Trophoblast cell (in vitro differentiated cells and primary cell): ENCODE results near the gene SPATA2.

ENCODE experiments used
- DNase-seq, 2 donors: peaks; one replicate each; pipeline ENCODE4 v3.0.0-alpha.2; 2016
- H2AFZ ChIP-seq: 2 replicates; pipeline ENCODE4 v1.6.1; 2013; ENCODE audit warnings: low read length, moderate library complexity, mild to moderate bottlenecking; ENCODE audit not compliant: insufficient read depth, poor library complexity
- H2AK5ac ChIP-seq: 2 replicates; pipeline ENCODE4 v1.6.1; 2013; ENCODE audit warnings: mild to moderate bottlenecking, low read length
- H2BK120ac ChIP-seq: 2 replicates; pipeline ENCODE4 v1.6.1; 2013; ENCODE audit warnings: low read length, mild to moderate bottlenecking, moderate library complexity; ENCODE audit not compliant: insufficient read depth, poor library complexity
- H2BK12ac ChIP-seq: 2 replicates; pipeline ENCODE4 v1.6.1; 2013; ENCODE audit warnings: mild to moderate bottlenecking, low read length, moderate library complexity
- H2BK5ac ChIP-seq: 2 replicates; pipeline ENCODE4 v1.6.1; 2013; ENCODE audit warnings: low read length, low read depth, moderate library complexity, mild to moderate bottlenecking; ENCODE audit not compliant: poor library complexity
- H3K14ac ChIP-seq: 2 replicates; pipeline ENCODE4 v1.6.1; 2013; ENCODE audit warnings: mild to moderate bottlenecking, low read length
- H3K18ac ChIP-seq: 2 replicates; pipeline ENCODE4 v1.6.1; 2013; ENCODE audit warnings: mild to moderate bottlenecking, low read length
- H3K23ac ChIP-seq: 2 replicates; pipeline ENCODE4 v1.6.1; 2013; ENCODE audit warnings: low read length
- H3K27ac ChIP-seq: 2 replicates; pipeline ENCODE4 v1.5.1; 2013; ENCODE audit warnings: low read depth, mild to moderate bottlenecking, inconsistent platforms, low read length, moderate library complexity
- H3K27me3 ChIP-seq: 2 replicates; pipeline ENCODE4 v1.6.1; 2013; ENCODE audit warnings: inconsistent platforms, mild to moderate bottlenecking, low read length, moderate library complexity; ENCODE audit not compliant: insufficient read depth
- H3K36me3 ChIP-seq, 2 experiments: 1 replicate in 1 of 2; 2 replicates in 1 of 2; pipeline ENCODE4 v1.6.1; 2013; ENCODE audit warnings: low read length in 2 of 2, mild to moderate bottlenecking in 2 of 2, moderate library complexity in 1 of 2; ENCODE audit not compliant: insufficient read depth in 2 of 2, control insufficient read depth in 1 of 2
- H3K4ac ChIP-seq: 2 replicates; pipeline ENCODE4 v1.6.1; 2013; ENCODE audit warnings: low read depth, mild to moderate bottlenecking, low read length, moderate library complexity
- H3K4me1 ChIP-seq, 2 experiments: 1 replicate in 1 of 2; 2 replicates in 1 of 2; pipeline ENCODE4 v1.6.1; 2013; ENCODE audit warnings: low read length in 2 of 2, mild to moderate bottlenecking in 2 of 2, moderate library complexity in 1 of 2; ENCODE audit not compliant: insufficient read depth in 2 of 2, control insufficient read depth in 1 of 2
- H3K4me2 ChIP-seq: 2 replicates; pipeline ENCODE4 v1.6.1; 2013; ENCODE audit warnings: inconsistent platforms, mild to moderate bottlenecking, low read length, moderate library complexity
- H3K4me3 ChIP-seq: 2 replicates; pipeline ENCODE4 v1.5.1; 2013; ENCODE audit warnings: mild to moderate bottlenecking, low read depth, low read length, inconsistent platforms
- H3K79me1 ChIP-seq: one replicate; pipeline ENCODE4 v1.6.1; 2013; ENCODE audit warnings: low read length
- H3K79me2 ChIP-seq: 2 replicates; pipeline ENCODE4 v1.6.1; 2013; ENCODE audit warnings: low read length, mild to moderate bottlenecking; ENCODE audit not compliant: control insufficient read depth, insufficient read depth, poor library complexity
- H3K9ac ChIP-seq: 2 replicates; pipeline ENCODE4 v1.6.1; 2013; ENCODE audit warnings: mild to moderate bottlenecking, low read length
- H3K9me3 ChIP-seq: 2 replicates; pipeline ENCODE4 v1.6.1; 2013; ENCODE audit warnings: low read depth, mild to moderate bottlenecking, control low read depth, inconsistent platforms, low read length; ENCODE audit not compliant: insufficient read depth
- H4K12ac ChIP-seq: 2 replicates; pipeline ENCODE4 v1.6.1; 2013; ENCODE audit warnings: low read depth, mild to moderate bottlenecking, low read length, moderate library complexity
- H4K8ac ChIP-seq: 2 replicates; pipeline ENCODE4 v1.6.1; 2013; ENCODE audit warnings: low read depth, mild to moderate bottlenecking, low read length, moderate library complexity
- H4K91ac ChIP-seq: one replicate; pipeline ENCODE4 v1.6.1; 2013; ENCODE audit warnings: low read depth, mild to moderate bottlenecking, low read length, moderate library complexity
- WGBS: extraction: QIAGEN DNeasy Blood & Tissue Kit; methylation state at CpG from one replicate; pipeline ENCODE4 v1.1.7; 2013; ENCODE audit warnings: missing lambda C conversion rate; ENCODE audit not compliant: insufficient read length, insufficient coverage; ENCODE audit errors: extremely low coverage; 5-methylcytosine and 5-hydroxymethylcytosine counted together

Gene SPATA2

GRCh38 chr20:49904440-49905214, 10.7 kb downstream of the SPATA2 start:
- DNase-seq, result no peak
- Histone ChIP-seq H3K9ac (no peak overlapping the region), H3K36me3 (peaks cover 41 to 43% of the 10 kb centered on the region in 2 experiments), H3K4me2 (no peak overlapping the region), H3K79me2 (no peaks in the 10 kb centered on the region), H2BK12ac (no peak overlapping the region), H3K27ac (no peak overlapping the region), H3K18ac (no peak overlapping the region), H3K4ac (no peak overlapping the region), H4K91ac (no peak overlapping the region), H3K23ac (no peak overlapping the region), H4K8ac (no peak overlapping the region), H2AK5ac (no peak overlapping the region), H3K14ac (no peak overlapping the region), H3K4me1 (peaks cover 0 to 6% of the 10 kb centered on the region in 2 experiments), H3K9me3 (no peaks in the 10 kb centered on the region), H3K4me3 (no peak overlapping the region), H2BK5ac (no peak overlapping the region), H3K27me3 (no peaks in the 10 kb centered on the region), H2AFZ (no peak overlapping the region), H4K12ac (no peak overlapping the region), H2BK120ac (no peak overlapping the region), H3K79me1 (no peaks in the 10 kb centered on the region)
- WGBS, result no CpG with 5 or more reads among the region's 17 CpGs

DNA sequence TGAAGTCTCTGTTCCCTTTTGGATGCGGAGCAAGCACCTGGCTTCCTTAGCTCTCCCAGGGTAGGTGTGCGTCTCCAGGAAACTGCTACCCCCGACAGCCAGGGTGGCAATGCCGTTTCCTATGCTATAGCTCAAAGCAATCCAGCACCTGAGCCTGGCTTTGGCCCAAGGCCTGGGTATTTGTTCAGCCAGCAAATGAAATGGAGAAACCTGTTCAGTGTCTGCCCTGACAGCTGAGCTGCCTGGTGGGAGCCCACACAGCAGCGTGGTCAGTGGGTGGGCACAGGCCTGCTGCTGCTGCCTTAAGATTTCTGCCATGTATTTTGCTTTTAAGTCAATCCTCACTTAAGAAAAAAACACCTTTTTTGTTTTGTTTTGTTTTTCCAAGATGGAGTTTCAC, 13.7 kb downstream of the SPATA2 start:
- WGBS, result no CpG with 5 or more reads among the region's 5 CpGs
- no peak for DNase-seq

GRCh38 chr20:49899541-49900383, 15.6 kb downstream of the SPATA2 start:
- no peak overlapping the region for H2BK120ac ChIP-seq
- no peak for DNase-seq
- H4K12ac ChIP-seq, result no peak overlapping the region
- no peak overlapping the region for H3K27ac ChIP-seq
- no peak overlapping the region for H3K9ac ChIP-seq
- no peaks in the 10 kb centered on the region for H3K79me1 ChIP-seq
- H3K27me3 ChIP-seq, result no peaks in the 10 kb centered on the region
- H2BK5ac ChIP-seq, result no peak overlapping the region
- peaks cover 4 to 8% of the 10 kb centered on the region in 2 experiments for H3K36me3 ChIP-seq
- no peak overlapping the region for H3K4me2 ChIP-seq
- H3K14ac ChIP-seq, result no peak overlapping the region
- H2BK12ac ChIP-seq, result no peak overlapping the region
- H3K4ac ChIP-seq, result no peak overlapping the region
- H2AFZ ChIP-seq, result no peak overlapping the region
- H3K9me3 ChIP-seq, result no peaks in the 10 kb centered on the region
- H3K4me1 ChIP-seq, result peaks cover 0 to 6% of the 10 kb centered on the region in 2 experiments
- H3K79me2 ChIP-seq, result no peaks in the 10 kb centered on the region
- no peak overlapping the region for H3K18ac ChIP-seq
- no peak overlapping the region for H4K91ac ChIP-seq
- no peak overlapping the region for H3K23ac ChIP-seq
- H2AK5ac ChIP-seq, result no peak overlapping the region
- no CpG with 5 or more reads among the region's 10 CpGs for WGBS
- H3K4me3 ChIP-seq, result no peak overlapping the region
- H4K8ac ChIP-seq, result no peak overlapping the region

More for the DNA sequence above, 13.7 kb downstream of the SPATA2 start:
- Histone ChIP-seq H3K18ac (no peak overlapping the region), H3K14ac (no peak overlapping the region), H3K36me3 (peaks cover 21 to 26% of the 10 kb centered on the region in 2 experiments), H3K23ac (no peak overlapping the region), H3K4me2 (no peak overlapping the region), H3K9ac (no peak overlapping the region), H3K9me3 (no peaks in the 10 kb centered on the region), H3K27ac (no peak overlapping the region), H3K4ac (no peak overlapping the region), H2AFZ (no peak overlapping the region), H2BK5ac (no peak overlapping the region), H3K4me1 (peaks cover 0 to 6% of the 10 kb centered on the region in 2 experiments), H4K91ac (no peak overlapping the region), H4K12ac (no peak overlapping the region), H3K79me1 (no peaks in the 10 kb centered on the region), H4K8ac (no peak overlapping the region), H3K4me3 (no peak overlapping the region), H2BK120ac (no peak overlapping the region), H3K27me3 (no peaks in the 10 kb centered on the region), H2BK12ac (no peak overlapping the region), H3K79me2 (no peaks in the 10 kb centered on the region), H2AK5ac (no peak overlapping the region)

DNA sequence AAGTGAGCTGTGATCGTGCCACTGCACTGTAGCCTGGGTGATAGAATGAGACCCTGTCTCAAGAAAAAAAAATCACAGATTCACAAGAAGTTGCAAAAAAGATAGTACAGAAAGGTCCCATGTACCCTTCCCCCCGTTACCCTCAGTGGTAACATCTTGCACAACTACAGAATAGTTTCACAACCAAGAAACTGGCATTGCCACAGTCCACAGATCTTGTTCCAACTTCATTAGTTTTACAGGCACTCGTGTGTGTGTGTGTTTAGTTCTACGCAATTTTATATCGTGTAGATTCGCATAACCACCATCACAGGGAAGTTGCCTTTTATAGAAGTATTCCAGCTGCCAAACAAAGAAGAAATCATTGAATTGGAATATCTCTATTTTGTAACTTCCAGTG, 19.1 kb downstream of the SPATA2 start:
- no peak overlapping the region for H3K23ac ChIP-seq
- H3K14ac ChIP-seq, result no peak overlapping the region
- no peak overlapping the region for H2BK120ac ChIP-seq
- H3K18ac ChIP-seq, result no peak overlapping the region
- H4K91ac ChIP-seq, result no peak overlapping the region
- no peaks in the 10 kb centered on the region for H3K27me3 ChIP-seq
- H3K4me3 ChIP-seq, result no peak overlapping the region
- peaks cover 0 to 3% of the 10 kb centered on the region in 2 experiments for H3K4me1 ChIP-seq
- no peak overlapping the region for H2AK5ac ChIP-seq
- no peak overlapping the region for H4K8ac ChIP-seq
- no peaks in the 10 kb centered on the region for H3K79me1 ChIP-seq
- no peak for DNase-seq
- no peak overlapping the region for H3K27ac ChIP-seq
- H3K4ac ChIP-seq, result no peak overlapping the region
- H3K36me3 ChIP-seq, result no peaks in the 10 kb centered on the region
- H2BK12ac ChIP-seq, result no peak overlapping the region
- H3K79me2 ChIP-seq, result no peaks in the 10 kb centered on the region
- no peak overlapping the region for H3K4me2 ChIP-seq
- no peak overlapping the region for H4K12ac ChIP-seq
- no peak overlapping the region for H3K9ac ChIP-seq
- no CpG with 5 or more reads among the region's 6 CpGs for WGBS
- no peak overlapping the region for H2AFZ ChIP-seq
- H3K9me3 ChIP-seq, result no peaks in the 10 kb centered on the region
- no peak overlapping the region for H2BK5ac ChIP-seq
